Thyroid gland (tissue), 4 donors: ENCODE data around the gene ELOB.

ENCODE experiments used
- CTCF ChIP-seq, 6 experiments: fragments of 200-600 bp in 3 of 6; fragments of 450-650 bp in 3 of 6; sonication (generic) in 3 of 6; IDR thresholded peaks; one replicate each; pipeline ENCODE4 v1.5.1; 2016 to 2019; ENCODE audit warnings: antibody characterized with exemption in 6 of 6, mild to moderate bottlenecking in 2 of 6, inconsistent platforms in 1 of 6, moderate library complexity in 1 of 6
- POLR2A ChIP-seq, 2 donors: fragments of 450-650 bp; IDR thresholded peaks; one replicate each; pipeline ENCODE4 v1.6.1; 2017; ENCODE audit warnings: antibody characterized with exemption in 2 of 2, mild to moderate bottlenecking in 2 of 2, moderate library complexity in 1 of 2

- no peak for TF ChIP-seq CTCF (IDR thresholded peaks at IDR 0.05)
- no peak for TF ChIP-seq POLR2A (IDR thresholded peaks at IDR 0.05)
Observed at GRCh38 chr16:2755158-2755557, 21.9 kb downstream of the ELOB start.
